ENCODE results near the gene PDRG1.

- TF ChIP-seq, protein P1, sequence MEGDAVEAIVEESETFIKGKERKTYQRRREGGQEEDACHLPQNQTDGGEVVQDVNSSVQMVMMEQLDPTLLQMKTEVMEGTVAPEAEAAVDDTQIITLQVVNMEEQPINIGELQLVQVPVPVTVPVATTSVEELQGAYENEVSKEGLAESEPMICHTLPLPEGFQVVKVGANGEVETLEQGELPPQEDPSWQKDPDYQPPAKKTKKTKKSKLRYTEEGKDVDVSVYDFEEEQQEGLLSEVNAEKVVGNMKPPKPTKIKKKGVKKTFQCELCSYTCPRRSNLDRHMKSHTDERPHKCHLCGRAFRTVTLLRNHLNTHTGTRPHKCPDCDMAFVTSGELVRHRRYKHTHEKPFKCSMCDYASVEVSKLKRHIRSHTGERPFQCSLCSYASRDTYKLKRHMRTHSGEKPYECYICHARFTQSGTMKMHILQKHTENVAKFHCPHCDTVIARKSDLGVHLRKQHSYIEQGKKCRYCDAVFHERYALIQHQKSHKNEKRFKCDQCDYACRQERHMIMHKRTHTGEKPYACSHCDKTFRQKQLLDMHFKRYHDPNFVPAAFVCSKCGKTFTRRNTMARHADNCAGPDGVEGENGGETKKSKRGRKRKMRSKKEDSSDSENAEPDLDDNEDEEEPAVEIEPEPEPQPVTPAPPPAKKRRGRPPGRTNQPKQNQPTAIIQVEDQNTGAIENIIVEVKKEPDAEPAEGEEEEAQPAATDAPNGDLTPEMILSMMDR (IDR thresholded peaks at IDR 0.05) = no peak
- TF ChIP-seq POLR2A (IDR thresholded peaks at IDR 0.05) = no peak
Observed at GRCh38 chr20:31910071-31910803, 41.6 kb downstream of the PDRG1 start.
